ENCODE results near the gene ATP1B1.
"Not testable (repeated sequence)": the region's sequence is repeated elsewhere in the genome, so short reads cannot be mapped to it uniquely, and the experiment has no call there.

ATP1B1 gene

GRCh38 chr1:169143984-169144383, 37.5 kb downstream of the ATP1B1 start:
- no peak for DNase-seq

- no peak for DNase-seq
Measured at GRCh38 chr1:169144941-169145626, 38.6 kb downstream of the ATP1B1 start.

- DNase-seq, result no peak
Measured at GRCh38 chr1:169146576-169147214, 40.2 kb downstream of the ATP1B1 start.

- DNase-seq, result no peak
Measured at GRCh38 chr1:169148472-169149252, 42.2 kb downstream of the ATP1B1 start.

- no peak for DNase-seq
Measured at GRCh38 chr1:169149555-169150286, 43.2 kb downstream of the ATP1B1 start.

GRCh38 chr1:169150641-169151337, 44.3 kb downstream of the ATP1B1 start:
- no peak for DNase-seq

GRCh38 chr1:169151338-169151837, 44.9 kb downstream of the ATP1B1 start:
- DNase-seq, result no peak

GRCh38 chr1:169155675-169156074, 49.2 kb downstream of the ATP1B1 start:
- DNase-seq, result no peak

GRCh38 chr1:169156580-169156979, 50.1 kb downstream of the ATP1B1 start:
- DNase-seq, result no peak

GRCh38 chr1:169160845-169161495, 54.5 kb downstream of the ATP1B1 start:
- no peak for DNase-seq

- peak in 1 of 2 donors; percentile 3 for DNase-seq
Measured at GRCh38 chr1:169161496-169162194, 55.2 kb downstream of the ATP1B1 start.

GRCh38 chr1:169163059-169163458, 56.6 kb downstream of the ATP1B1 start:
- DNase-seq, result no peak

- no peak for DNase-seq
Measured at GRCh38 chr1:169175461-169175860, 69.0 kb downstream of the ATP1B1 start.

- not testable (repeated sequence) for DNase-seq
Measured at GRCh38 chr1:169179431-169179830, 72.9 kb downstream of the ATP1B1 start.

GRCh38 chr1:169180174-169180573, 73.7 kb downstream of the ATP1B1 start:
- DNase-seq, result no peak

Data from CD4-positive, alpha-beta T cell treated with Interleukin-4 for 1 hour (primary cell).